ENCODE measurements around the gene NEBL. TPM values are rescaled to one million over a fixed set of nuclear protein-coding genes. Genes with fewer than 3 reads are reported as not detected.

Gene NEBL
- total RNA-seq, 1 experiment from 2014 or later: 11.2 TPM

DNA sequence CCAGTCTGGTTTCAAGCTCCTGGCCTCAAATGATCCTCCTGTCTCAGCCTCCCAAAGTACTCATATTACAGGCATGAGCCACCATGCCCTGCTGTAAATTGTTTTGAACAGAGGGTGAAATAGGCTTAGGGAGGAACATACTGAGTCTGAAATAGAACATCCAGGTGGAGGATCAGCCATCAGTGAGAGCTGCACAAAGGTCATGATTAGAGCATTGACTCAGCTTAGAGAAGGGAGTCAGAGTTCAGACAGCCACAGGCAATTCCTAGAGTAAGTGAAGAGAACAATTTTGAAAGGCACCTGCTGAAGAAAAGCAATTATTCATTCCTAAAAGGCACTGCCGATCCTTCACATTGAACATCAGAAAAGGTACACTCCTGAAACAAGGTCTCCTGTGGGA lies 15.9 kb upstream of the NEBL start:
- no peaks in the 10 kb centered on the region for H3K36me3 Mint-ChIP-seq (ENCODE audit: insufficient read depth, unreplicated experiment)
- TF ChIP-seq, protein P1, sequence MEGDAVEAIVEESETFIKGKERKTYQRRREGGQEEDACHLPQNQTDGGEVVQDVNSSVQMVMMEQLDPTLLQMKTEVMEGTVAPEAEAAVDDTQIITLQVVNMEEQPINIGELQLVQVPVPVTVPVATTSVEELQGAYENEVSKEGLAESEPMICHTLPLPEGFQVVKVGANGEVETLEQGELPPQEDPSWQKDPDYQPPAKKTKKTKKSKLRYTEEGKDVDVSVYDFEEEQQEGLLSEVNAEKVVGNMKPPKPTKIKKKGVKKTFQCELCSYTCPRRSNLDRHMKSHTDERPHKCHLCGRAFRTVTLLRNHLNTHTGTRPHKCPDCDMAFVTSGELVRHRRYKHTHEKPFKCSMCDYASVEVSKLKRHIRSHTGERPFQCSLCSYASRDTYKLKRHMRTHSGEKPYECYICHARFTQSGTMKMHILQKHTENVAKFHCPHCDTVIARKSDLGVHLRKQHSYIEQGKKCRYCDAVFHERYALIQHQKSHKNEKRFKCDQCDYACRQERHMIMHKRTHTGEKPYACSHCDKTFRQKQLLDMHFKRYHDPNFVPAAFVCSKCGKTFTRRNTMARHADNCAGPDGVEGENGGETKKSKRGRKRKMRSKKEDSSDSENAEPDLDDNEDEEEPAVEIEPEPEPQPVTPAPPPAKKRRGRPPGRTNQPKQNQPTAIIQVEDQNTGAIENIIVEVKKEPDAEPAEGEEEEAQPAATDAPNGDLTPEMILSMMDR (IDR thresholded peaks at IDR 0.05; ENCODE audit: unreplicated experiment): no peak
- H3K27me3 Mint-ChIP-seq (ENCODE audit: unreplicated experiment): no peaks in the 10 kb centered on the region
- H3K9me3 Mint-ChIP-seq (ENCODE audit: low read depth, unreplicated experiment): no peaks in the 10 kb centered on the region
- no peak for DNase-seq
- CTCF ChIA-PET: no interaction called here
- no peak overlapping the region for H3K4me3 Mint-ChIP-seq (ENCODE audit: low read depth, unreplicated experiment)
- intact Hi-C loops (cut with micrococcal nuclease; ENCODE audit: unreplicated experiment): no loop called here
- H3K4me1 Mint-ChIP-seq (ENCODE audit: low read depth, unreplicated experiment): no peaks in the 10 kb centered on the region
- BruUV-seq (replicated peaks): no TSS peak
- H3K27ac Mint-ChIP-seq (ENCODE audit: unreplicated experiment): no peak overlapping the region

DNA sequence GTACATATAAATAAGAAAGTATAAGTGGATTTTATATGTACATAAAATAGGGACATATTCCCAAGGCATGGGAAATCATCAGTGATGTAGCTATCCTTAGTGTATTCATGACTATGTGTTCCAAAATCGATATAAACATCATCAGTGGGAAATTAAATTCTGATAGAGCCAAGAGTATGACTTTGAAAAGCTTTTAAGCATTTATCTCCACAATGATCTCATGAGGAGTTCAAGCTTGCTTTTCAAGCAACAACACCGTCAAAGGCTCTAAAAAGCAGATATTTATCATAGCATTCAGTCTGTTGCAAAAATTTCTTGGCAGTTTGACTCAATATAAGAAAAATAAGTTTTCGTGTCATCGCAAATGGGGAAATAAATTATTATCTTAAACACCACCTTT lies 14.5 kb upstream of the NEBL start:
- H3K27me3 Mint-ChIP-seq (ENCODE audit: unreplicated experiment): no peaks in the 10 kb centered on the region
- no peak for DNase-seq
- intact Hi-C loops (cut with micrococcal nuclease; ENCODE audit: unreplicated experiment): no loop called here
- no peaks in the 10 kb centered on the region for H3K4me1 Mint-ChIP-seq (ENCODE audit: low read depth, unreplicated experiment)
- no TSS peak for BruUV-seq (replicated peaks)
- no peaks in the 10 kb centered on the region for H3K9me3 Mint-ChIP-seq (ENCODE audit: low read depth, unreplicated experiment)
- no peak overlapping the region for H3K4me3 Mint-ChIP-seq (ENCODE audit: low read depth, unreplicated experiment)
- CTCF ChIA-PET: no interaction called here
- no peak overlapping the region for H3K27ac Mint-ChIP-seq (ENCODE audit: unreplicated experiment)
- TF ChIP-seq, protein P1 (IDR thresholded peaks at IDR 0.05; ENCODE audit: unreplicated experiment): no peak
- H3K36me3 Mint-ChIP-seq (ENCODE audit: insufficient read depth, unreplicated experiment): no peaks in the 10 kb centered on the region

DNA sequence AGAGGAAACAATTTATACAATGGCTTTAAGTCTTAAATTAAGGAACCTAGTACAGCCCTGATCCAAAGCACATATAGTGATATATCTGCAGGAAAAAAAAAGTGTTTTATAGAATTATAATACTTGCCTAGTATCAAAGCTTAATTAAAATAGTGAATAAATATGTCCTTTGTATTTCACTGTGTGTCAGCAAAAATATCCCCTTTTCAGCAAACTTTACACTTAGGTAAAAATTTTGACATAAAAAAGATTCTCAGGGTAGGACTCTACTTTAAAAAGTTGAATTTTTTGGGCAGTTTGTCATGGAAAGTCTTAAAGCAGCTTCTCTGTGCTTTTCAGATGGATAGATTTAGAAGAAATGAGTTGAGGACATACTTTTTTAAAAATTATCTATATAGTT lies 12.7 kb upstream of the NEBL start:
- Mint-ChIP-seq H3K36me3 (ENCODE audit: insufficient read depth, unreplicated experiment) (no peaks in the 10 kb centered on the region), H3K4me1 (ENCODE audit: low read depth, unreplicated experiment) (no peaks in the 10 kb centered on the region), H3K27ac (ENCODE audit: unreplicated experiment) (no peak overlapping the region), H3K9me3 (ENCODE audit: low read depth, unreplicated experiment) (no peaks in the 10 kb centered on the region), H3K27me3 (ENCODE audit: unreplicated experiment) (no peaks in the 10 kb centered on the region), H3K4me3 (ENCODE audit: low read depth, unreplicated experiment) (no peak overlapping the region)
- CTCF ChIA-PET: no interaction called here
- DNase-seq: no peak
- TF ChIP-seq, protein P1 (IDR thresholded peaks at IDR 0.05; ENCODE audit: unreplicated experiment): no peak
- no TSS peak for BruUV-seq (replicated peaks)
- intact Hi-C loops (cut with micrococcal nuclease; ENCODE audit: unreplicated experiment): no loop called here

DNA sequence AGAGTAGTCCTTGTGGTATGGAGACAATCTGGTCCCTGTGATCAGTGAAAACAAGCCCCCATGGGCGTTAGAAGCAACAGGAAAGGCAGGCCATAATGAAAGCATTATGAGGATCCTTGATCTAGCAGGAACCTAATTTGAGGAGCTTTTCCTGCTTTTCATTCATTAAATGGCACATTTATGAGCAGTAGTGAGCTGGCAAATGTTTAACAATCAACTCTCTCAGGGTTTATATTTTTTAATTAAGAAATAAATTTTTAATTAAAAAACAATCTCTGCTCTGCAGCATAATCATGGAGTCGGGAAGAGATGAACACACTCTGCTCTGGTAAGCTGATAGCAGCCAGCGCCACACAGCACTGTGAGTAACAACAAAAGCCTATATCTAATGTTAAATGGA lies 11.3 kb upstream of the NEBL start:
- no peak for DNase-seq
- H3K27me3 Mint-ChIP-seq (ENCODE audit: unreplicated experiment): no peaks in the 10 kb centered on the region
- H3K9me3 Mint-ChIP-seq (ENCODE audit: low read depth, unreplicated experiment): peaks cover 2% of the 10 kb centered on the region
- intact Hi-C loops (cut with micrococcal nuclease; ENCODE audit: unreplicated experiment): no loop called here
- TF ChIP-seq, protein P1 (IDR thresholded peaks at IDR 0.05; ENCODE audit: unreplicated experiment): no peak
- no peak overlapping the region for H3K27ac Mint-ChIP-seq (ENCODE audit: unreplicated experiment)
- CTCF ChIA-PET: no interaction called here
- no peaks in the 10 kb centered on the region for H3K36me3 Mint-ChIP-seq (ENCODE audit: insufficient read depth, unreplicated experiment)
- H3K4me1 Mint-ChIP-seq (ENCODE audit: low read depth, unreplicated experiment): no peaks in the 10 kb centered on the region
- no TSS peak for BruUV-seq (replicated peaks)
- no peak overlapping the region for H3K4me3 Mint-ChIP-seq (ENCODE audit: low read depth, unreplicated experiment)
